Activated T-helper 2 cell treated with anti-CD3 and anti-CD28 coated beads, Interferon-gamma antibody, Interleukin-2, Interleukin-4, amounts not matched to agents 10 μg/mL and 5 μg/mL and 100 μg/mL, durations not matched to agents 14 hours and 24 hours and 36 hours (primary cell): Measurements from ENCODE around the gene CNMD. TPM values are rescaled to one million over a fixed set of nuclear protein-coding genes. Genes with fewer than 3 reads are reported as not detected.
"Not testable (repeated sequence)": the region's sequence is repeated elsewhere in the genome, so short reads cannot be mapped to it uniquely, and the experiment has no call there.

Source experiments
- DNase-seq: peaks from one replicate; pipeline ENCODE4 v3.0.0; 2021; ENCODE audit warnings: low spot score
- H3K27ac Mint-ChIP-seq: one replicate; pipeline ENCODE4 v1.8.0; 2021; ENCODE audit warnings: mixed read lengths
- H3K27me3 Mint-ChIP-seq: one replicate; pipeline ENCODE4 v1.8.0; 2021; ENCODE audit warnings: low read depth, mixed read lengths
- H3K36me3 Mint-ChIP-seq: one replicate; pipeline ENCODE4 v1.8.0; 2021; ENCODE audit warnings: low read depth, mixed read lengths
- H3K4me1 Mint-ChIP-seq: one replicate; pipeline ENCODE4 v1.8.0; 2021; ENCODE audit warnings: low read depth, mixed read lengths
- H3K4me3 Mint-ChIP-seq: one replicate; pipeline ENCODE4 v1.8.0; 2021; ENCODE audit warnings: low read depth, mild to moderate bottlenecking, moderate library complexity, mixed read lengths
- H3K9me3 Mint-ChIP-seq: one replicate; pipeline ENCODE4 v1.8.0; 2021; ENCODE audit warnings: mixed read lengths
- intact Hi-C: fragments of 100-400 bp; cut with micrococcal nuclease; formaldehyde crosslinking; loops from one replicate; pipeline ENCODE4 v1.15.1; 2023
- total RNA-seq: library from RNA; stranded (reverse); gene quantifications from 2 replicates; pipeline ENCODE4 v1.2.3, GENCODE V29; 2022

The CNMD gene
- total RNA-seq, 1 donor from 2014 or later, result not detected

DNA sequence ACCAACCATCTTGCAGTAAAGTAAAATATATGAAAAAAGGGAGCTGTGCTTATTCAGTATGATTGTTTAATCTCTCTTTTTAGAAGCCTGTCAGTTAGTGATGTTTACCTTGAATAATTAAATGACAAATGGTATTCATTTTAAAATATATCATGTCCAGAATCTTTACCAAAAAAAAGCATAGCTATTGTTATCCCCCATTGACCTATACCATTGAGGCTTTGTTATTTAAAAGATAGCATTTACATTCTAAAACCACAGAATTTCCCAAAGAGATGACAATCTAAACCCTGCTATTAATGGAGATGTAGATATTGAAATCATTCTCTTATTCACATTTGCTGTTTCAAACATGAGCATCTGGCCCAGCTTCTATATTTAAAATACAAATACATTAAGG lies 2.2 kb downstream of the CNMD start:
- Mint-ChIP-seq H3K36me3 (no peaks in the 10 kb centered on the region), H3K9me3 (no peaks in the 10 kb centered on the region), H3K27me3 (peaks cover 47% of the 10 kb centered on the region), H3K4me1 (peaks cover 2% of the 10 kb centered on the region), H3K27ac (no peak overlapping the region), H3K4me3 (no peak overlapping the region)
- DNase-seq, result no peak
- intact Hi-C loops, result no loop called here

DNA sequence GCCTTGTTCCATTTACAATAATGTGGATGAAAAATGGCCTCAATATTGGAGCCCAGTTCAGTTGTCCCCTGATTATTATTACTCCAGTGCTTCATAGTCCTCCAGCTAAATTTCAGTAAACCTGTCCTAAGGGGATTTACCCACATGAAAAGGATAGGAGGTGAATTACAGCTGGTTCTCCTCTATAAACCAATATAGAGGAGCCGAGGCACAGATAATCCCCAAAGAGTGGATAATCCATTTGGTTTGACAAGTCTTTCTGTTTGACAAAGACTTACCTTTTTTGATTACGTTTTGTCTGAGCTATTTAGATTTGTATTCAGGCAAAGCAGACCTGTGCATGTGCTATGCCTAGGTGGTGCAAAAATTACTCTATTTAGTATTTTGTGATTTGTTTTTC lies 2.7 kb downstream of the CNMD start:
- H3K27ac Mint-ChIP-seq, result no peak overlapping the region
- H3K27me3 Mint-ChIP-seq, result peaks cover 44% of the 10 kb centered on the region
- H3K36me3 Mint-ChIP-seq, result no peaks in the 10 kb centered on the region
- DNase-seq, result no peak
- H3K4me3 Mint-ChIP-seq, result no peak overlapping the region
- intact Hi-C loops, result no loop called here
- H3K9me3 Mint-ChIP-seq, result no peaks in the 10 kb centered on the region
- H3K4me1 Mint-ChIP-seq, result peaks cover 2% of the 10 kb centered on the region

DNA sequence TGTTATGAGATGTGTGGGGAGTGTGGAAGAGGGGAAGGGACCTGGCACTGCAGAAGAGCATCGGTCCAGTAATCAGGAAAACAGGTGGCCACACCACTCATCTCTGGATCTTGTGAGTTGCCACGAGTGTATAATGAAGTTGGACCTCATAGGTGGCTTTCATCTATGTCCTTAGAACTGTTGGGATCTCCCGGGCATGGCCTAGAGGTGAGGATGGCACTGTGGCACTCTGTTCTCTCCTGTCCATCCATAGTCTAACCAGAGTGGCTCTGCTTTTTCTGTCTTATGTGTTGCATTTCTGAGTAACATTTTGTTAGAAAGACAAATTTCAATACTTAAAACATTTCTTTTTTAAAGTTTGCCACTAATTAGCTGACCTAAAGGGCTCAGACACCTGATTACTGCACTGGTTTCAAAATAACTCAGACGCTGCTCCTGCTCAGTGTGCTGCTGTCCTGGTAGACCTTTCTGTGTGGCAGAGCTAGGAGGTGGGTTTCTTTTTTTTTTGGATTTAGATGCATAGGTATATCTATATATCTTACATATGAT lies 5.5 kb downstream of the CNMD start:
- H3K4me1 Mint-ChIP-seq, result no peaks in the 10 kb centered on the region
- H3K27me3 Mint-ChIP-seq, result peaks cover 31% of the 10 kb centered on the region
- DNase-seq, result no peak
- H3K9me3 Mint-ChIP-seq, result no peaks in the 10 kb centered on the region
- no peak overlapping the region for H3K4me3 Mint-ChIP-seq
- intact Hi-C loops, result no loop called here
- no peak overlapping the region for H3K27ac Mint-ChIP-seq
- H3K36me3 Mint-ChIP-seq, result no peaks in the 10 kb centered on the region

DNA sequence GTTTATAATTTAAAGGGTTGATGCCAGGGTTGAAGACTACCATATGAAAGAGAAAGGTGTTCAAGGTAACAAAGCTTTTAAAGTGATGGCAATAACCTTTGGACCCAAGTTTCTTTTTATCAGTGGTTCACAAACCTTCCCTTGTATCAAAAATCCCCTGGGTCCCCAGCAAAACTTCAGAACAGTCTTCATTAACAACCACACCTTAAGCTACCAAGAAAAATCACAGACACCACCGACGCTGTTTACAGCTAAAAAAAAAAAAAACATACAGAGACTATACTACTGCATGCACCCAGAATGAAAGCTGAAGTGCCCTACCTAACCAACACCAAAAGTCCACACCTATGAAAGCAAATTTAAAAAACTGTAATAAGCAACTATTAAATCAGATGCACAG lies 13.4 kb downstream of the CNMD start:
- no peaks in the 10 kb centered on the region for H3K36me3 Mint-ChIP-seq
- no peak overlapping the region for H3K4me3 Mint-ChIP-seq
- intact Hi-C loops, result no loop called here
- H3K27ac Mint-ChIP-seq, result no peak overlapping the region
- peaks cover 6% of the 10 kb centered on the region for H3K27me3 Mint-ChIP-seq
- no peaks in the 10 kb centered on the region for H3K9me3 Mint-ChIP-seq
- H3K4me1 Mint-ChIP-seq, result no peaks in the 10 kb centered on the region
- DNase-seq, result no peak

DNA sequence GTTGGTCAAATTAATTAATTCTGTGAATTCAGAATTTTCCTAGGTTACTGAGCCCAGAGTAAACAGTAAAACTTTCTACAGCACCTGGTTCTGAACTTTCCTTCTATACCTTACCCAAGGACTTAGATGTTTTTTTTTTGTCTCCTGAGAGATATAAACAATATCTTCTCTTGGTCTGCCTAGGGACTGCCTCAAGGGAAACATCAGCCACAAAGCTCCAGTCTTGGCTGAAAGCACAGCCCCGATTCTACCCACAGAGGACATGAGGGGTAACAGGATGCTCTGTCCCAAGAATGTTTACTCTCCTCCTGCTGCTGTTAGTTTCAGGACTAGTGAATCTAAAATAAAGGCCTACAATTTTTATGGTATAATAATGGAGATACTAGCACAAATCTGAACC lies 14.3 kb downstream of the CNMD start:
- Mint-ChIP-seq H3K36me3 (no peaks in the 10 kb centered on the region), H3K9me3 (no peaks in the 10 kb centered on the region), H3K27ac (no peak overlapping the region), H3K27me3 (no peaks in the 10 kb centered on the region), H3K4me1 (no peaks in the 10 kb centered on the region), H3K4me3 (no peak overlapping the region)
- DNase-seq, result no peak
- intact Hi-C loops, result no loop called here

- no peak for DNase-seq
- Mint-ChIP-seq H3K9me3 (peaks cover 4% of the 10 kb centered on the region), H3K27me3 (peaks cover 4% of the 10 kb centered on the region), H3K36me3 (no peaks in the 10 kb centered on the region), H3K27ac (no peak overlapping the region), H3K4me1 (no peaks in the 10 kb centered on the region), H3K4me3 (no peak overlapping the region)
- intact Hi-C loops, result no loop called here
Observed at GRCh38 chr13:52723181-52723580, 16.4 kb downstream of the CNMD start.

DNA sequence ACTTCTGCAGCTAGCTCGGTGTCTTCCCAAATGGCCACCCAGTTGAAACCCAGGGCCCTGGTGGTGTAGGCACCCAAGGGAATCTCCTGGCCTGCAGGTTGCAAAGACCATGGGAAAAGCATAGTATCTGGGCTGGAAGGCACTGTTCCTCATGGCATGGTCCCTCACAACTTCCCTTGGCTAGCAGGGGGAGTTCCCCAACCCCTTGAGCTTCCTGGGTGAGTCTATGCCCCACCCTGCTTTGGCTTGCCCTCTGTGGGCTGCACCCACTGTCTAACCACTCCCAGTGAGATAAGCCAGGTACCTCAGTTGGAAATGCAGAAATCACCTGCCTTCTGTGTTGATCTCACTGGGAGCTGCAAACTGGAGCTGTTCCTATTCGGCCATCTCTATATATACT lies 18.3 kb downstream of the CNMD start:
- H3K9me3 Mint-ChIP-seq, H3K4me1 Mint-ChIP-seq, H3K27ac Mint-ChIP-seq, H3K36me3 Mint-ChIP-seq, DNase-seq, intact Hi-C loops, H3K27me3 Mint-ChIP-seq, H3K4me3 Mint-ChIP-seq: not testable (repeated sequence)

DNA sequence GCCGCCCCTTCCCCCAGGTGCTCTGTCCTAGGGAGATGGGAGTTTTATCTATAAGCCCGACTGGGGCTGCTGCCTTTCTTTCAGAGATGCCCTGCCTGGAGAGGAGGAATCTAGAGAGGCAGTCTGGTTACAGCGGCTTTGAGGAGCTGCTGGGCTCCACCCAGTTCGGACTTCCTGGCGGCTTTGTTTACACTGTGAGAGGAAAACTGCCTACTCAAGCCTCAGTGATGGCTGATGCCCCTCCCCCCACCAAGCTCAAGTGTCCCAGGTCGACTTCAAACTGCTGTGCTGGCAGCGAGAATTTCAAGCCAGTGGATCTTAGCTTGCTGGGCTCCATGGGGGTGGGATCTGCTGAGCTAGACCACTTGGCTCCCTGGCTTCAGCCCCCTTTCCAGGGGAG lies 18.7 kb downstream of the CNMD start:
- H3K27me3 Mint-ChIP-seq, H3K27ac Mint-ChIP-seq, H3K36me3 Mint-ChIP-seq, DNase-seq, H3K4me3 Mint-ChIP-seq, H3K9me3 Mint-ChIP-seq, intact Hi-C loops, H3K4me1 Mint-ChIP-seq: not testable (repeated sequence)

DNA sequence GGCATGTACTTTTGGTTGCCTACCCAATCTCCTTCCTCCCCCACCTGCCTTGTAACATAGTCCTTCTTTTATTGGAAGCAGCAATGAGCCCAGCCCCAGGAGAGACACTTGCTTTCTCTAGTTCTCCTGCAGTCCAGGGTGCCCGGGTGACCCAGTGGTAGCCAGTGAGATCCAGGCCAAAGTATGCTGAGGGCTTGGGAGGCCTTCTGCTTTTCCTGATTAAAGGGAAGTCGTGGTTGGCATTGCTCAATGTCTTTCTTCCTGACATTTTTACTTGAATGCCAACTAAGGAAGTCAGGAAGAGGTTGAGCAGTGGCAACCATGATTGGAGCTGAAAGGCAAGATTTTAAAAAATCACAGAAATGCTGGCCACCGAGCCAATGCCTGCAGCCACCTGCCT lies 25.7 kb downstream of the CNMD start:
- peaks cover 9% of the 10 kb centered on the region for H3K27me3 Mint-ChIP-seq
- H3K4me1 Mint-ChIP-seq, result no peaks in the 10 kb centered on the region
- intact Hi-C loops, result no loop called here
- no peaks in the 10 kb centered on the region for H3K36me3 Mint-ChIP-seq
- H3K9me3 Mint-ChIP-seq, result peaks cover 8% of the 10 kb centered on the region
- DNase-seq, result no peak
- no peak overlapping the region for H3K4me3 Mint-ChIP-seq
- H3K27ac Mint-ChIP-seq, result no peak overlapping the region

DNA sequence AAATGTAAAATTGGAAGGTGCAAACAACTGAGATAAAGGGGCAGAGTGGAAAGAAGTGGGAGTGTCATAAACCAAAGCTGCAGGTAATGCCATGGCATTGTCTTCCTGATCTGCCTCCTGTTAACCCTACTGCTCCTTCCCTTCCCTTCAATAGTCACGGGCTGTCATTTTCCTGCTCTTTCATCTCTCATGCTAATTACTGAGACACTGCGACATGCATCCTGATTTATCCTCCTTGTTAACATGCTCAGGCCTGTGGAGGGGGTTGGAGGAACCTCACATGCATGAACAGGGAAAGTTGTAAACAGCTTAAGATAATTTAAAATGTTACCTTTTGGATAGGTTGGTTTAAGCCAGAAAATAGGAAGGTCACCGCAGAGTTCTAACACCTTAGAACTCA lies 27.2 kb downstream of the CNMD start:
- no peaks in the 10 kb centered on the region for H3K9me3 Mint-ChIP-seq
- H3K4me1 Mint-ChIP-seq, result no peaks in the 10 kb centered on the region
- no peaks in the 10 kb centered on the region for H3K36me3 Mint-ChIP-seq
- no peak overlapping the region for H3K4me3 Mint-ChIP-seq
- no peak for DNase-seq
- intact Hi-C loops, result no loop called here
- no peak overlapping the region for H3K27ac Mint-ChIP-seq
- peaks cover 7% of the 10 kb centered on the region for H3K27me3 Mint-ChIP-seq

GRCh38 chr13:52711286-52711685 lies 28.3 kb downstream of the CNMD start:
- intact Hi-C loops, result no loop called here
- H3K4me3 Mint-ChIP-seq, result no peak overlapping the region
- no peaks in the 10 kb centered on the region for H3K36me3 Mint-ChIP-seq
- no peaks in the 10 kb centered on the region for H3K4me1 Mint-ChIP-seq
- DNase-seq, result no peak
- peaks cover 8% of the 10 kb centered on the region for H3K27me3 Mint-ChIP-seq
- no peaks in the 10 kb centered on the region for H3K9me3 Mint-ChIP-seq
- H3K27ac Mint-ChIP-seq, result no peak overlapping the region

DNA sequence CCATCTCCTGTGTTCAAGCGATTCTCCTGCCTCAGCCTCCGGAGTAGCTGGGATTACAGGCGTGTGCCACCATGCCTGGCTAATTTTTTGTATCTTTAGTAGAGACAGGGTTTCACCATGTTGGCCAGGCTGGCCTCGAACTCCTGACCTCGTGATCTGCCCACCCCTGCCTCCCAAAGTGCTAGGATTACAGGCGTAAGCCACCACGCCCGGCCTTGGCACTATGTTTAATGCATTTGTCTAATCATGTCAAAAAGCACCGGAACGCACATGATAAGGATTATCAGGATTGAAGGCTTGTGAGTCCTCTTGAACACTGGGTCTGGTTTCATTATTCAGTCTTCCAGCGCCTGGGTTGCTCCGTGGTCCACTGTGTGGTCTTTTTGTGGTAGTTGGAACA lies 31.4 kb downstream of the CNMD start:
- DNase-seq, H3K27ac Mint-ChIP-seq, H3K4me3 Mint-ChIP-seq, H3K9me3 Mint-ChIP-seq, intact Hi-C loops, H3K27me3 Mint-ChIP-seq, H3K36me3 Mint-ChIP-seq, H3K4me1 Mint-ChIP-seq: not testable (repeated sequence)

DNA sequence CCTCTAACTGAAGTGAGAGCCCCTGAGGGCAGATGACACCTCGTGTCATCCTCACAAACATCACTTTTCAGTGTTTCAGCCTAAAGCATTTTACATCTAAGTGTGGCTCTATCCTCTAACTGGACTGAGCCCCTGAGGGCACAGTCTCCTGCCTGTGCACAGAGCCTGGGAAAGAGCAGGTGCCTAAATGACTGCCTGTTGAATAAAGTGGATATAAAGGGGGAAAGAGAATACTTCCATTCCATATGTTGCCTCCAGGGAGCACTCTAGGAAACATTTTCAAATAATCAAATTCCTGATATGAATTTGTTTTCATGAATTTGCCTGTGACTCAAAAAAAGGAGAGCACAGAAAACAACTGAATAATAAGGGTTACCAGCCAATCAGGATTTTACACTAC lies 32.2 kb downstream of the CNMD start:
- Mint-ChIP-seq H3K4me1 (no peaks in the 10 kb centered on the region), H3K27me3 (peaks cover 4% of the 10 kb centered on the region), H3K27ac (no peak overlapping the region), H3K4me3 (no peak overlapping the region), H3K9me3 (no peaks in the 10 kb centered on the region), H3K36me3 (no peaks in the 10 kb centered on the region)
- intact Hi-C loops, result no loop called here
- no peak for DNase-seq

- Mint-ChIP-seq H3K4me1 (peaks cover 2% of the 10 kb centered on the region), H3K4me3 (no peak overlapping the region), H3K27ac (no peak overlapping the region), H3K9me3 (no peaks in the 10 kb centered on the region), H3K27me3 (peaks cover 4% of the 10 kb centered on the region), H3K36me3 (no peaks in the 10 kb centered on the region)
- no peak for DNase-seq
- intact Hi-C loops, result no loop called here
Observed at GRCh38 chr13:52706081-52706480, 33.5 kb downstream of the CNMD start.
